Measurements from ENCODE around the gene ANAPC2.

GRCh38 chr9:137233143-137233980 lies 45.0 kb upstream of the ANAPC2 start:
- TF ChIP-seq POLR2AphosphoS5 (IDR thresholded peaks at IDR 0.05) = no peak
- TF ChIP-seq CTCF (IDR thresholded peaks at IDR 0.05) = no peak

Data from prostate gland (tissue), 2 donors.